OCI-LY3 (cell line): ENCODE data around the gene HTT.

ENCODE experiments used
- CTCF ChIP-seq: fragments of 200-600, 300-600 bp; sonication (generic); IDR thresholded peaks from 2 replicates; pipeline ENCODE4 v1.5.1; 2014; ENCODE audit warnings: antibody characterized with exemption, low read length, low read depth
- EZH2phosphoT487 ChIP-seq: fragments of 200-600 bp; shearing (Covaris generic); IDR thresholded peaks from 2 replicates; pipeline ENCODE4 v1.6.1; 2018; ENCODE audit warnings: antibody characterized with exemption, mixed run types, low read depth

- TF ChIP-seq CTCF: no peak
- TF ChIP-seq EZH2phosphoT487: no peak
These were observed 146.7 kb downstream of the HTT start for GRCh38 chr4:3221184-3221494.
